Articular chondrocyte of knee joint (primary cell): Measurements from ENCODE around the gene TCP11X1. TPM values are rescaled to one million over a fixed set of nuclear protein-coding genes. Genes with fewer than 3 reads are reported as not detected.

Experiments
- total RNA-seq: library from RNA; depleted of rRNA; stranded (reverse); fragments of >200 nt; gene quantifications from 2 replicates; pipeline ENCODE4 v1.2.3, GENCODE V29; 2012

TCP11X1 gene
- not detected in 2 replicates for total RNA-seq

DNA sequence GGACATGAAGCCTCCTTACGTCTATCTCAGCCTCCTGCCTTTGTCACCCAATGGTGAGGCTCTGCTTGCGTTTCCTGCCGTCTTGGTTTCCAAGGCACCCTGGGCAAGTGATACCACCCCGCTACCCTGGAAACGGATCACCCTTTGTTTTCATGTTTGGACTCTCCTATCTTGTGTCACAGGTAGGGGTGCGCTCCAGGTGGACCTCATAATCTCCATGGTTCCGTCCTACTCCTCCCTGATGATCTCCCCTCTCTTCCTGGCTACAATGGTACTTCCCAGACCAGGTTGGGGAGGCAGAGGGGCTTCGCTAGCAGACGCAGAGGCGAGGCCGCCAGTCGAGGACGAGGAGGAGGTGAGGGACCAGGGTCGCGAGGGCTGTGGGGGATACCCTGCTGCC lies at the start of gene TCP11X1:
Gene TCP11X1, plus strand, starts transcription at position 316 of the 400 bp plus-strand sequence.

DNA sequence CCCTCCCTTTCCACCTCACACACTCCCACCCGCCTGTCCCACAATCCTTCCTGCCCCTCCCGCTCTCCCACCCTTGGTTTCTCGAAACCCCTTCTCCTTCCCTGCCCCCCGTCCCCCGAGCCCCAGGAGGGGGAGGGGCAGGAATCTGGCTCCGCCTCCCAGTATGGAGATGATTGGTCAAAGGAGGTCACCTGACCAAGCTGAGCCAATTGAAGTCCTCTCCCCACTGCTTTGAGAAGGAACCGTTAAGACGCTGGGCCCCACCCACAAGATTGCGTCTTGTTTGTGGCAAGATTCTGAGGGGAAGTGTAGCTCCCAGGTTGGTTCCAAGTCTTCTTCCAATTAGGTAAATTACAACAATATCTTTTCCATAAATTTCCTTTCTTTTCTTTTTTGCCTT lies 31.8 kb downstream of the TCP11X1 start, which contains the start of gene NXF2:
Gene NXF2, plus strand, starts transcription at position 275 of the 400 bp plus-strand sequence. CDS start 59,912 bp downstream, outside the sequence.

Other genes with a start within 250 kb of the TCP11X1 start
- gene TCEAL2, start 89.6 kb upstream of the TCP11X1 start, total RNA-seq = 2.6 and 4.6 TPM in 2 replicates
- gene TCEAL6, start 72.8 kb upstream of the TCP11X1 start, total RNA-seq = not detected in 2 replicates
- gene BEX5, start 59.3 kb upstream of the TCP11X1 start, total RNA-seq = 0.78 and 0.97 TPM in 2 replicates
- not detected in 2 replicates for gene NXF2, start 31.9 kb downstream of the TCP11X1 start, total RNA-seq
- not detected in 2 replicates for gene NXF2B, start 224.7 kb downstream of the TCP11X1 start, total RNA-seq